DMS153 treated with DMSO at 0.1 percent for 48 hours (cell line): ENCODE measurements around the gene DEPP1.

Source experiments
- DNase-seq: peaks from one replicate; lab custom pipeline; 2025; ENCODE audit not compliant: unreplicated experiment; lab: John Stamatoyannopoulos, UW

The DEPP1 gene

GRCh38 chr10:44968091-44968490 is 10.5 kb downstream of the DEPP1 start:
- no peak for DNase-seq

- no peak for DNase-seq
These were observed 11.0 kb downstream of the DEPP1 start for GRCh38 chr10:44967616-44968015.

DNA sequence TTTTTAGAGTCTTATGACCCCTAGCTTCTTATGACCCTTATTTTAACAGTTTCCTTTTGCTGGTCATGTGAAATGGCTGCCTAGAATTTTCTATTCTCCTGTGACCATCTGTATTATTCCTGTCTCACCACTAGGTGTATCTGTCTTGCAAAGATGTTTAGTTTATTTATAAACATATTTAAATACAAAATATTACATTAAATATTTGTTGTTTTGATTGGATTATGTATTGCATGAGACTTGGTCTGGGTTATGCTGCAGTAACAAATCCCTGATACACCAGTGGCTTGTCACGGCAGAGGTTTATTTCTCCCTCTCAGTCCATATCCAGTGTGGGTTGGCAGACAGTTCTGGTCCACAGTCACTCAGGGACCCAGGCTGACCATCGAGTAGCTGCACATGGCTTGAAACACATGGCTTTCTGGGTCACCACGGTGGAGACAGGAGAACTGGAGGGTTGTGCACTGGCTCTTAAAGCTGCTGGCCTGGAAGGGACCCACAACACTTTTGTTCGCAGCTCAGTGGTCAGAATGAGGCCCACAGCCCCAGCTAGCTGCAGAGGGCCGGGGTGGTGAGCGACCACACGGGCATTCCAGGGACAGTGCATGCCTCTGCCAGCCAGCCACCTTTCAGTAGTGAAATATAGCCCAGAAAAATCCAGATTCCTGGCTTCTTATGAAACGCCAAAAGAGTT is 11.6 kb downstream of the DEPP1 start:
- no peak for DNase-seq

GRCh38 chr10:44966129-44966815 is 12.3 kb downstream of the DEPP1 start:
- no peak for DNase-seq

DNA sequence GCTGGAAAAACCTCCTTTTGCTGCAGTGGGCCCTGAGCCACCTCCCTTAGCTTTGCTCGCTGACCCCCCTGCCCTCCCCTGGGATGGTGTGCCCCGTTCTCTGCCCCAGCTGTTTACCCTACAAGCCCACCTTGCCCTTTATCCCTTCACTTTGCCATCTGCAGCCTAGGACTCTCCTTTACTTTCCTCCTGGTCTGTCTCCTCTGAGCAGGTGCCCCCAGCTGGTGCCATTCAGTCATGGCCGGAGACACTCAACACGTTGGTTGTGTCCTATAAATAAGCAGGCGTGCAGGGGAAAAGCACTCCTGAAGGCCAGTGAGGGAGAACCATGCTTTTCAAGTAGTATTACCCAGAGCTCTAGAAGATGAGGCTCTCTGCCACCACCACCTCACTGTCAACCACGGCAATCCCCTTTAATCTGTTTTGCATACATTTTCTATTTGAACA is 12.9 kb downstream of the DEPP1 start:
- DNase-seq, result no peak

DNA sequence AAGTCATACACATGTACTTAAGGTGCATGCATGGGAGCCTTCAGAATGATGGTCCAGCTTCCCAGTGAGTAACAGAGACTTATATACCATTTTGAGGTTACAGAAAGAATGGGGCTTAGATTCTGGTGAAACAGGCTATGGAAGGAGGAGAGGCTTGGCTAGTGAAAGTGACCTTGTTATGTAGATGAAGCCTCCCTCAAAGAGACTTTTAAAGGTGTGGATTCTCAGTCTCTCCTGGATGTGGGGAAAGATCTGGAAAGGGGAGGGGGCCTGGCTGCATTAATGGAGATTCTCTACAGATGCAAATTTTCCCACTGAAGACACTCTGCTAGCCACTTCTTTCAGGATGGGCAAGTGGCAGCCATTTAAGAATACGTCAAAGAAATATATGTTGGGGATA is 13.5 kb downstream of the DEPP1 start:
- no peak for DNase-seq

DNA sequence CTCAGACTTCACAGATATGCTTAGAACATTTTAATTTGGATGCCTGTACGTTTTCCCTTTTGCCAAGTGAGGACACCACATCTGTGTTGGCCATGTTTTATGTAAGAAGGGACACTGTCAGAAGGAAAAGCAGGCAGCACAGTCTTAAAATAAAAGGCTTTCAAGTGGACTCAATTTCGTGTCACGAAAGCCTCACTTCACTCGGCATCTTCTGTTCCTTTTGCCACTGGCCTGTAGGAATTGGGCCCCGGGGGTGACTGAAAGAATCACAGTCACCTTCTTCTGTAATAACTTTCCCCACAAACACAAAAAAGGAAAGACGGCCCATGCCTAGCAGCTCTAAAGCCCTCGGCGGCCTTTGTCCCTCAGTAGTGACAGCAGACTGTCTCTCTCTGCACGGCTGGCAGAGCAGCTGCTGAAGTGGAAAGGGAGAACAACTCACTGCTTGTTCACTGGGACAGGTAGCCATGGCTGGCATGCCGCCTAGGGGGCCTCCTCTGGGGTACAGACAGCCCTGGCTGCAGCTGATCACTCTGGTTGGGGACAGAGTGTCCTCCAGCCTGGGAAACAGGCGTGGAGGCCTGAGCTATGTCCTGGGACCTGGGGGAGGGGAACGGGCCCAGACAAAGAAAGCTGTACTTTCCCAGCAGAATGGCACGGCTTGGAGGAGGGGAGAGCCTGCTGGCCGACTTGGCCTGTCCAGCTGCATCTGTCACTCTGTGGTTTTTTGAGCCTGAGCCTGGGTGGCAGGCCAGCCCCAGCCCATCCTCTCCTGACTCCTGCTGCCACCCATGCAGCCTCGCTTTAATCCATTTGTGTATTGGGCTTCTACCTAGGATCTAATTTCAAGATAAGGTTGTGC is 14.6 kb downstream of the DEPP1 start:
- no peak for DNase-seq

- no peak for DNase-seq
These were observed 15.5 kb downstream of the DEPP1 start for GRCh38 chr10:44962870-44963738.

DNA sequence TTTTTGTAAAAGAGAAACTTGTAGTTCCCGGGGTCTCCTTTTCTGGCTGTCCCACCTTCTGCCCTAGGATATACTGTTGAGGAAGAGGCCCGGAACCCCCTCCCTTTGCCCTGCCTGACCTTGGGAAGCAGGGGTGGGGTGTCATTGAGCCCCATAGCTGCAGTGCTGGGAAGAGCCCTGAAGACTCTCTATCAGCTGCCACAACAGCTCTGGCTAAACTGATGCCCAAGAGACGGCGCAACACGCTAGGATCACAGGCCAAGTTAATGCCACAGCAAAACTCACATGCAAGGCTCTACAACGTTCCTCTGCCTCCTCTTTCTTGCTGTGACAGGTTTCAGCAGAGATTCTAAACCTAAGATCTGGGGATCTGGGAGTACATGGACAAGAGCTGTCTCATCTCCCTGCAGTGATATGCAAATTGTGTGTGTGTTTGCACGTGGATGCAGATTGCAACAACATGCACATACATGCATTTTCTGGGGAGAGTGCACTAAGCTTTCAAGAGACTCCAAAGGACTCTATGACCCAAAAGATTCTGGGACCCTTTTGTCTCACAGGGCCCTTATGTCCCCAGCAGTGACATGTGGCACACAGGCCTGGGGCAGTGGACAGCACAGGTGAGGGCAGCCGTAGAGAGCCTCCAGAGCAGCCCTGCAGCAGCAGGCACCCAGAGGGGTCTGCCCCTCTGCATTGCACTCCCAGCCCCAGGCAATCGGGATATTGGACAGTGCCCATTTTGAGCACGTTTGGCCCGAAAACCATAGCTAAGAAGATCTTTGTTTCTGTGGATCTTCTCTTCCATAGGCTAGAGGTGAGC is 16.5 kb downstream of the DEPP1 start:
- DNase-seq, result no peak

GRCh38 chr10:44961230-44961571 is 17.4 kb downstream of the DEPP1 start:
- DNase-seq, result no peak

DNA sequence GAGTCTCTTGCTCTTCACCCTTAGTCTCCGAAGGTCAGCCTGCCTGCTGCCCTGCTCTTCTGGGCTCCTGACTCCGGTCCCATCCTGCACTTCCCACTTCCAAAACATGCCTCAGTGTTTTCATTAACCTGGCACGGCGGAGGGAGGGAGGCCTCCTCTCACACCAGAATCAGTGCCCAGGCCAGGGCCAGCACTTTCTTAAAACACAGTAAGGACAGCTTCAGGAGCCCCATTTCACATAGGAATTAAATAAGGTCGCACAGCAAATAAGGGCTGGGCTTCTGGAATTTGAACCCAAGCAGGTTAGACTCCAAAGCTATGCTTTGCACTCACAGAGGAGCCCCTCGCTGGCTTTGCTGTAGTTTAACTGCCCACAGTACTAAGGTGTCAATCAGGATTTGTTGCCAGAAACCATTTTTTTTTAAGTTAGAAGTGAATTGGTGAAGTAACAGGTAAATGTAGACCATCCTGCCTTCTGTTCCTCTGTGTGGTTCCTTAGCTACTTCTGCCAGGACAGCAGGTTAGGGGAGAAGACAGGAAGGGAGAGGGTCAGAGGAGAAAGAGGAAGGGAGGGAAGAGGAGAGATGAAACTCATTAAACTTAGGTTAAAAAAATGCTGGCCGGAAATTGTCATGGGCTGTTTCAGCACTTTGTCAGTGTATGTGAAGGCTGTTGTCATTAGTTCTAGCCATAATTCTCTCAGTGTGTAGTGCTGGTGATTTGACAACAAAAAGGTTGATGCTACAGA is 18.0 kb downstream of the DEPP1 start:
- DNase-seq, result no peak

GRCh38 chr10:44960088-44960460 is 18.5 kb downstream of the DEPP1 start:
- DNase-seq, result no peak

GRCh38 chr10:44959247-44960087 is 19.1 kb downstream of the DEPP1 start, which contains the start of gene RASSF4:
Gene RASSF4 (plus strand): TSS chr10:44959802. CDS start chr10:44970203, 10,401 bp downstream.
- DNase-seq, result peak; percentile 54

DNA sequence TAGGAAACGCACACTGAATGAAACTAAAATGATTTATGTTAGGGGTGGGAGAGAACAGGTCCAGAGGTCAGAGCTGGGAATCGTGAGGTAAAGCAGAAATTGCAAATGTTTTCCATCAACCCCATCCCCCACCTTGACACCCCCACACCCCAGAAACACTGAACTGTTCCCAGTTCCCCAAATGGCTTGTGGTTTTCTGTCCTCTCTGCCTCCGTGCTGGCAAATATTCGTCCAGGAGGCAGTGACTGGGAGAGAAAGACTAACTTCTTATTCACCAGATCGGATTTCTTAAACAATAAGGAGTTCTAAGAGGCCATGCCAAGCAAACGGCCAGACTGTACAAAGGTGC is 19.7 kb downstream of the DEPP1 start:
- DNase-seq, result no peak

DNA sequence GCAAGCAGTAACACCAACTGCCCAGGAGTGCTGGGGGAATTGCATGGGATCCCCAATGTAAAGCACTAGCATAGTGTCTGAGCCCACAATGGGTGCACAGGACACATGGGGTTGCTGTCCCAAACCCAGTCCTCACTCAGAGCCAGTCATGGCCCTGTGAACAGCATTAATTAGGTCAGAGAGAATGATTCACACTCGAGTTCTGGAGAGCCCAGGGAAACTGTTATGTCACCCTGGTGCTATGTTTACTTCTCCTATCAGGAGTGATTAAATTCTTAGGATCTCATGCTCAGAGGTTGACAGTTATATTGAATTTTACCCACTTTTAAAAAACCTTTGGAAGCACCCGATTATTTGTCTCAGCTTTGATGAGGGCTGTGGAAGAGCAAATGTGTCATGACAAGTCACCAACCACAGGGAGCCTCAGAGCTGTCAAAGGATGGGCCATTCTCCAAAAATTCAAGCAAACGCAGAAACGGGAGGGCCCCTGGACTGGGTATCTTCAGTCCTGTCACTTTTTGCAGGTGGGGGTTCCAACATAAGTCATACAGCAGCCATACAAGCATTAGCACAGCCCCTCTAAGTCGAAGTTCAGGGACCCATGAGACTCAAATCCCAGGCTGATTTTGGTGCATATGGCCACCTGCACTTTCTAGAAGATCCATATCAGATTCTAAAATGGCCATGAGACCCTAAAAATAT is 20.3 kb downstream of the DEPP1 start:
- DNase-seq, result no peak

DNA sequence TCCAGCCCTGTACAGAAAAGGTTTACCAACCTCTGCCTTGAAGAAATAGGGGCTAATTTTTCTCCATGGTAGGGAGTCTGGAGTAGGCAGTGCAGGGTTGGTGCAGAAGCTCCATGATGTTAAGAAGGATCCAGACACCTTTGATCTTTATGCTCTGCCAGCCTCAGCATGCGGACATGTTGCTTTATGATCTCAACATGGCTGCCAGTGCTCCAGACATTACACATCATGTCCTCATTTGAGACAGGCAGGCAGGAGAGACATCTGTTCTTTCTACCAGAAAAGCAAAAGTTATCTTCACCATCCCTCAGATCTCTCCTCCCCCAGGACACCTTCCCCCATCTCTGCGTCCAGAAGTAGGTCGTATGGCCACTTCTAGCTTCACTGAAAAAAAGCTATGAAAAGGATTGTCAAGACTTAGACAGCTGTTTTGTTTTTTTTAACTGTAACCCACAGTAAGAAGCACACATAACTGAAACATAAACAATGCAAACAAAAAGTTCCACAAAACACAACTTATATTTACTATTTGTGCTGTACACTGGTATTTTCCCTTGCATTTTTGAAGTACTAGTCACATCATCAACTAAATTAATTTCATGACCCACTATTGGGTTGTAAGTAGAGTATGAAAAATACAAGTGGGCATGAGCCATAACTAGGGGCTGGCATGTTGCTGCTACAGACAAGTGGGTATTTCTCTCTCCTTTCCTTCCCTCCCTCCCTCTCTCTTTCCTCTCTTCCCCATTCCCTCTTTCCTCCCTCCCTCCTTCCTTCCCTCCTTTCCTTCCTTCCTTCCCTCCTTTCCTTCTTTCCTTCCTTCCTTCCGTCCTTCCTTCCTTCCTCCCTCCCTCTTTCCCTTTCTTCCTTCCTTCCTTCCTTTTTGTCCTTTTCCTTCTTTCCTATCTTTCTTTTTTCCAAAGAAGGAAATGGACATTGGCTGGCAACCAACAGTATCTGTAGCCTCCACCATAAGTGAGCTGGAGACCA is 21.6 kb downstream of the DEPP1 start:
- DNase-seq, result no peak

DNA sequence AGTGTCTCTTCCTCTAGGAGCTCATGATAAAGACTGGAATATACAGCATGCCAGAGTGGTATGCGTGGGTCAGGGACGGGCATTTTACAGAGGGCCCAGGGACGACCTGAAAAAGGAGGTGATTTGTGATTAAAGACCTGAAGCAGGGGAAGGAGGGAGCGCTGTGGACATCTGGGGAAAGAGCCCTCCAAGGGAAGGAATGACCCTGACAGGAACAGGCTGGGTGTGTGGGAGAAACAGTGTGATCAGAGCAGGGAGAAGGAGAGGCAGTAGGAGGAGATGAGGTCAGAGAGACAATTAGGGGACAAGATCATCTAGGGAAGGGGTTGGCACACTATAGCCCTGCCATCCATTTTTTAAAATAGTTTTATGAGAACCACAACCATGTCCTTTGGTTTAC is 22.4 kb downstream of the DEPP1 start:
- no peak for DNase-seq
